CD8-positive, alpha-beta memory T cell (primary cell): ENCODE results near the gene LPIN3. TPM values are rescaled to one million over a fixed set of nuclear protein-coding genes. Genes with fewer than 3 reads are reported as not detected.

Experiments
- CTCF ChIA-PET: fragments of 350-600 bp; sonication (Branson Sonifier 250); formaldehyde crosslinking; loops from one replicate; lab custom pipeline; 2021; ENCODE audit warnings: antibody characterized with exemption; lab: Charles Lee
- POLR2A ChIA-PET: fragments of 350-600 bp; sonication (Branson Sonifier 250); formaldehyde crosslinking; loops from one replicate; lab custom pipeline; 2021; ENCODE audit warnings: antibody characterized with exemption; lab: Charles Lee
- DNase-seq, 5 donors: peaks; one replicate each; pipeline versions ENCODE4 v3.0.0 to v3.0.0-alpha.2; 2020 to 2022; ENCODE audit warnings: mixed read lengths in 1 of 5
- H3K27ac ChIP-seq: one replicate; pipeline ENCODE4 v1.7.0; 2013; ENCODE audit warnings: low read depth, mild to moderate bottlenecking, low read length, moderate library complexity
- H3K27me3 ChIP-seq: 2 replicates; pipeline ENCODE4 v1.7.0; 2013; ENCODE audit warnings: low read length, mild to moderate bottlenecking; ENCODE audit not compliant: insufficient read depth, poor library complexity, severe bottlenecking
- H3K36me3 ChIP-seq: 2 replicates; pipeline ENCODE4 v1.7.0; 2013; ENCODE audit warnings: mild to moderate bottlenecking, low read length, moderate library complexity; ENCODE audit not compliant: insufficient read depth
- H3K4me1 ChIP-seq: 2 replicates; pipeline ENCODE4 v1.7.0; 2013; ENCODE audit warnings: mild to moderate bottlenecking, low read length, moderate library complexity; ENCODE audit not compliant: insufficient read depth
- H3K4me3 ChIP-seq: 2 replicates; pipeline ENCODE4 v1.7.0; 2013; ENCODE audit warnings: mild to moderate bottlenecking, low read length
- H3K9me3 ChIP-seq: 2 replicates; pipeline ENCODE4 v1.7.0; 2013; ENCODE audit warnings: mild to moderate bottlenecking, low read length
- H3K27ac Mint-ChIP-seq, 8 donors: one replicate each; pipeline ENCODE4 v1.8.0; 2020 to 2021; ENCODE audit warnings: mixed read lengths in 8 of 8, mild to moderate bottlenecking in 6 of 8, inconsistent platforms in 3 of 8, moderate library complexity in 3 of 8
- H3K27me3 Mint-ChIP-seq, 2 donors: one replicate each; pipeline ENCODE4 v1.8.0; 2020 to 2021; ENCODE audit warnings: mixed read lengths in 2 of 2, mild to moderate bottlenecking in 1 of 2, moderate library complexity in 1 of 2
- H3K36me3 Mint-ChIP-seq, 3 donors: one replicate each; pipeline ENCODE4 v1.8.0; 2020 to 2021; ENCODE audit warnings: mixed read lengths in 3 of 3, inconsistent platforms in 1 of 3, mild to moderate bottlenecking in 1 of 3
- H3K4me1 Mint-ChIP-seq, 3 donors: one replicate each; pipeline ENCODE4 v1.8.0; 2020 to 2021; ENCODE audit warnings: mixed read lengths in 3 of 3, inconsistent platforms in 1 of 3, mild to moderate bottlenecking in 1 of 3
- H3K4me3 Mint-ChIP-seq, 7 donors: one replicate each; pipeline ENCODE4 v1.8.0; 2020 to 2021; ENCODE audit warnings: mixed read lengths in 7 of 7, mild to moderate bottlenecking in 6 of 7, moderate library complexity in 4 of 7, inconsistent platforms in 2 of 7
- H3K9me3 Mint-ChIP-seq, 5 donors: one replicate each; pipeline ENCODE4 v1.8.0; 2020 to 2022; ENCODE audit warnings: mixed read lengths in 5 of 5, mild to moderate bottlenecking in 3 of 5, moderate library complexity in 2 of 5, inconsistent platforms in 1 of 5
- polyA plus RNA-seq: library from polyadenylated mRNA; unstranded; fragments of 300-500 nt; fragmentation: Illumina TruSeq; gene quantifications from one replicate; pipeline ENCODE4 v1.2.3, GENCODE V29; 2021
- total RNA-seq, 2 experiments: library from RNA; stranded (reverse); gene quantifications; one replicate each; pipeline ENCODE4 v1.2.3, GENCODE V29; 2021

The LPIN3 gene
- total and polyA plus RNA-seq, 3 experiments from 2014 or later, result 0.46 to 0.53 TPM; not detected in 1

- no peaks in the 10 kb centered on the region for H3K9me3 ChIP-seq
- no peak overlapping the region for H3K27ac ChIP-seq
- CTCF ChIA-PET, result no interaction called here
- Mint-ChIP-seq H3K27me3 (peaks cover 11 to 30% of the 10 kb centered on the region in 2 donors), H3K36me3 (peaks cover 0 to 2% (median 0%) of the 10 kb centered on the region in 3 donors), H3K4me1 (no peaks in the 10 kb centered on the region), H3K27ac (no peak overlapping the region), H3K4me3 (no peak overlapping the region), H3K9me3 (no peaks in the 10 kb centered on the region)
- POLR2A ChIA-PET, result interaction anchor here (0.6 kb wide), 1 partner anchor 248 kb away, joined by 4 read pairs; no protein-coding TSS in a partner anchor
- no peaks in the 10 kb centered on the region for H3K36me3 ChIP-seq
- no peaks in the 10 kb centered on the region for H3K4me1 ChIP-seq
- no peak overlapping the region for H3K4me3 ChIP-seq
- DNase-seq, result no peak
- H3K27me3 ChIP-seq, result no peaks in the 10 kb centered on the region
Measured at GRCh38 chr20:41386502-41387427, 46.1 kb downstream of the LPIN3 start.

- Histone ChIP-seq H3K27me3 (no peaks in the 10 kb centered on the region), H3K27ac (no peak overlapping the region), H3K4me1 (no peaks in the 10 kb centered on the region), H3K9me3 (no peaks in the 10 kb centered on the region), H3K36me3 (no peaks in the 10 kb centered on the region), H3K4me3 (no peak overlapping the region)
- Mint-ChIP-seq H3K27ac (no peak overlapping the region), H3K27me3 (peaks cover 7 to 26% of the 10 kb centered on the region in 2 donors), H3K4me3 (no peak overlapping the region), H3K36me3 (peaks cover 0 to 2% (median 0%) of the 10 kb centered on the region in 3 donors), H3K4me1 (no peaks in the 10 kb centered on the region), H3K9me3 (no peaks in the 10 kb centered on the region)
- no peak for DNase-seq
- CTCF ChIA-PET, result no interaction called here
- POLR2A ChIA-PET, result interaction anchor here (0.6 kb wide), 1 partner anchor 249 kb away, joined by 4 read pairs; no protein-coding TSS in a partner anchor
Measured at GRCh38 chr20:41387444-41387851, 46.8 kb downstream of the LPIN3 start.

- no peaks in the 10 kb centered on the region for H3K36me3 Mint-ChIP-seq
- H3K9me3 Mint-ChIP-seq, result no peaks in the 10 kb centered on the region
- peaks cover 5 to 6% of the 10 kb centered on the region in 2 donors for H3K27me3 Mint-ChIP-seq
- ChIA-PET CTCF (no interaction called here), POLR2A (no interaction called here)
- H3K4me3 ChIP-seq, result no peak overlapping the region
- no peak overlapping the region for H3K27ac ChIP-seq
- no peaks in the 10 kb centered on the region for H3K4me1 Mint-ChIP-seq
- H3K27me3 ChIP-seq, result no peaks in the 10 kb centered on the region
- H3K27ac Mint-ChIP-seq, result no peak overlapping the region
- no peak for DNase-seq
- H3K9me3 ChIP-seq, result no peaks in the 10 kb centered on the region
- H3K4me1 ChIP-seq, result no peaks in the 10 kb centered on the region
- no peak overlapping the region for H3K4me3 Mint-ChIP-seq
- H3K36me3 ChIP-seq, result no peaks in the 10 kb centered on the region
Measured at GRCh38 chr20:41390889-41391288, 50.3 kb downstream of the LPIN3 start.

- Mint-ChIP-seq H3K27ac (no peak overlapping the region), H3K9me3 (no peaks in the 10 kb centered on the region), H3K36me3 (no peaks in the 10 kb centered on the region), H3K27me3 (peaks cover 3 to 4% of the 10 kb centered on the region in 2 donors), H3K4me3 (no peak overlapping the region), H3K4me1 (no peaks in the 10 kb centered on the region)
- Histone ChIP-seq H3K4me3 (no peak overlapping the region), H3K9me3 (no peaks in the 10 kb centered on the region), H3K4me1 (no peaks in the 10 kb centered on the region), H3K27me3 (no peaks in the 10 kb centered on the region), H3K27ac (no peak overlapping the region), H3K36me3 (no peaks in the 10 kb centered on the region)
- DNase-seq, result no peak
- ChIA-PET POLR2A (no interaction called here), CTCF (no interaction called here)
Measured at GRCh38 chr20:41391587-41392001, 51.0 kb downstream of the LPIN3 start.

- H3K27ac Mint-ChIP-seq, result peak overlapping the region in 1 of 8 donors; percentile 80
- H3K4me1 Mint-ChIP-seq, result no peaks in the 10 kb centered on the region
- Histone ChIP-seq H3K4me1 (no peaks in the 10 kb centered on the region), H3K27ac (no peak overlapping the region), H3K9me3 (no peaks in the 10 kb centered on the region), H3K4me3 (no peak overlapping the region), H3K27me3 (no peaks in the 10 kb centered on the region), H3K36me3 (no peaks in the 10 kb centered on the region)
- ChIA-PET CTCF (no interaction called here), POLR2A (no interaction called here)
- H3K36me3 Mint-ChIP-seq, result no peaks in the 10 kb centered on the region
- DNase-seq, result no peak
- no peaks in the 10 kb centered on the region for H3K9me3 Mint-ChIP-seq
- H3K4me3 Mint-ChIP-seq, result no peak overlapping the region
- H3K27me3 Mint-ChIP-seq, result peaks cover 3 to 4% of the 10 kb centered on the region in 2 donors
Measured at GRCh38 chr20:41392295-41392694, 51.7 kb downstream of the LPIN3 start.

- POLR2A ChIA-PET, result no interaction called here
- CTCF ChIA-PET, result no interaction called here
Measured at GRCh38 chr20:41392871-41393704, 52.5 kb downstream of the LPIN3 start.

GRCh38 chr20:41393705-41394066 lies 53.1 kb downstream of the LPIN3 start:
- H3K27me3 Mint-ChIP-seq, result peaks cover 0 to 4% of the 10 kb centered on the region in 2 donors
- no peaks in the 10 kb centered on the region for H3K4me1 Mint-ChIP-seq
- no peak overlapping the region for H3K27ac Mint-ChIP-seq
- POLR2A ChIA-PET, result no interaction called here
- no peak for DNase-seq
- no peaks in the 10 kb centered on the region for H3K27me3 ChIP-seq
- H3K4me3 Mint-ChIP-seq, result no peak overlapping the region
- H3K4me3 ChIP-seq, result no peak overlapping the region
- no peaks in the 10 kb centered on the region for H3K36me3 ChIP-seq
- H3K9me3 Mint-ChIP-seq, result no peaks in the 10 kb centered on the region
- CTCF ChIA-PET, result no interaction called here
- H3K27ac ChIP-seq, result no peak overlapping the region
- no peaks in the 10 kb centered on the region for H3K9me3 ChIP-seq
- H3K4me1 ChIP-seq, result no peaks in the 10 kb centered on the region
- H3K36me3 Mint-ChIP-seq, result no peaks in the 10 kb centered on the region

More at GRCh38 chr20:41392871-41393704, 52.5 kb downstream of the LPIN3 start:
- Mint-ChIP-seq H3K36me3 (no peaks in the 10 kb centered on the region), H3K27ac (peak overlapping the region in 1 of 8 donors; percentile 36), H3K4me1 (no peaks in the 10 kb centered on the region), H3K4me3 (no peak overlapping the region), H3K27me3 (peaks cover 3 to 4% of the 10 kb centered on the region in 2 donors), H3K9me3 (no peaks in the 10 kb centered on the region)
- Histone ChIP-seq H3K27ac (no peak overlapping the region), H3K27me3 (no peaks in the 10 kb centered on the region), H3K4me1 (no peaks in the 10 kb centered on the region), H3K4me3 (no peak overlapping the region), H3K9me3 (no peaks in the 10 kb centered on the region), H3K36me3 (no peaks in the 10 kb centered on the region)
- DNase-seq, result no peak

GRCh38 chr20:41394081-41394480 lies 53.5 kb downstream of the LPIN3 start:
- H3K27ac Mint-ChIP-seq, result no peak overlapping the region
- Histone ChIP-seq H3K9me3 (no peaks in the 10 kb centered on the region), H3K4me3 (no peak overlapping the region), H3K27ac (no peak overlapping the region), H3K27me3 (no peaks in the 10 kb centered on the region), H3K4me1 (no peaks in the 10 kb centered on the region), H3K36me3 (no peaks in the 10 kb centered on the region)
- CTCF ChIA-PET, result no interaction called here
- H3K4me3 Mint-ChIP-seq, result no peak overlapping the region
- DNase-seq, result no peak
- H3K4me1 Mint-ChIP-seq, result no peaks in the 10 kb centered on the region
- H3K36me3 Mint-ChIP-seq, result no peaks in the 10 kb centered on the region
- no peaks in the 10 kb centered on the region for H3K9me3 Mint-ChIP-seq
- H3K27me3 Mint-ChIP-seq, result peaks cover 0 to 4% of the 10 kb centered on the region in 2 donors
- POLR2A ChIA-PET, result no interaction called here
